IPS-18a (cell line): ENCODE results near the gene LRP1B.

ENCODE experiments used
- H3K27ac ChIP-seq: one replicate; pipeline ENCODE4 v1.5.1; 2013; ENCODE audit warnings: low read length
- H3K27me3 ChIP-seq: one replicate; pipeline ENCODE4 v1.6.1; 2013; ENCODE audit warnings: mild to moderate bottlenecking, low read length; ENCODE audit not compliant: control insufficient read depth, insufficient read depth
- H3K36me3 ChIP-seq: one replicate; pipeline ENCODE4 v1.6.1; 2013; ENCODE audit warnings: low read depth, low read length; ENCODE audit not compliant: control insufficient read depth
- H3K4me1 ChIP-seq: one replicate; pipeline ENCODE4 v1.6.1; 2013; ENCODE audit warnings: low read depth, low read length; ENCODE audit not compliant: control insufficient read depth
- H3K4me3 ChIP-seq: one replicate; pipeline ENCODE4 v1.5.1; 2013; ENCODE audit warnings: low read length
- H3K9ac ChIP-seq: one replicate; pipeline ENCODE4 v1.6.1; 2013; ENCODE audit warnings: mild to moderate bottlenecking, low read length, moderate library complexity
- H3K9me3 ChIP-seq: one replicate; pipeline ENCODE4 v1.6.1; 2013; ENCODE audit warnings: low read depth, low read length; ENCODE audit not compliant: control insufficient read depth

Gene LRP1B

DNA sequence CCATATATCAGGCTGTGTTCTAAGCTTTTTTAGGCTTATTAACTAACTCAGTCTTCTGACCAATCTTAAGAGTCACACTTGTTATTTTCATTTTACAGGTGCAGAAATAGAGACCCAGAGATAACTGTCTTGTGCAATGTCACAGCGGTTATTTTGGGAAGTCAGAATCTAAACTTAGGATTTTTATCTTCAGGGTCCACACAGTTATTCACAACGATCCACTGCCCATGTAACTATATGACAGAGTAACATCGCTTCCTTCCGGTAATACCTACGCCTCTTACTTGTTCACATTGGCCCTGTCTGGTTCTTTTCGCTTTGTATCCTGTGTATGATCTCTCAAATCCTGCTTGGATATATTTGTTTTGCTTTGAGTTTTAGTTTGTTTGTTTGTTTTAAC, 631.7 kb downstream of the LRP1B start:
- Histone ChIP-seq H3K27me3 (no peaks in the 10 kb centered on the region), H3K4me3 (no peak overlapping the region), H3K27ac (no peak overlapping the region), H3K4me1 (no peaks in the 10 kb centered on the region), H3K9ac (no peak overlapping the region), H3K9me3 (no peaks in the 10 kb centered on the region), H3K36me3 (no peaks in the 10 kb centered on the region)

GRCh38 chr2:141498561-141498960, 632.3 kb downstream of the LRP1B start:
- Histone ChIP-seq H3K27me3 (no peaks in the 10 kb centered on the region), H3K9ac (no peak overlapping the region), H3K4me1 (no peaks in the 10 kb centered on the region), H3K4me3 (no peak overlapping the region), H3K27ac (no peak overlapping the region), H3K9me3 (no peaks in the 10 kb centered on the region), H3K36me3 (no peaks in the 10 kb centered on the region)

- Histone ChIP-seq H3K4me1 (no peaks in the 10 kb centered on the region), H3K27ac (no peak overlapping the region), H3K4me3 (no peak overlapping the region), H3K36me3 (no peaks in the 10 kb centered on the region), H3K27me3 (no peaks in the 10 kb centered on the region), H3K9me3 (no peaks in the 10 kb centered on the region), H3K9ac (no peak overlapping the region)
These were observed 633.5 kb downstream of the LRP1B start for GRCh38 chr2:141497272-141497671.

DNA sequence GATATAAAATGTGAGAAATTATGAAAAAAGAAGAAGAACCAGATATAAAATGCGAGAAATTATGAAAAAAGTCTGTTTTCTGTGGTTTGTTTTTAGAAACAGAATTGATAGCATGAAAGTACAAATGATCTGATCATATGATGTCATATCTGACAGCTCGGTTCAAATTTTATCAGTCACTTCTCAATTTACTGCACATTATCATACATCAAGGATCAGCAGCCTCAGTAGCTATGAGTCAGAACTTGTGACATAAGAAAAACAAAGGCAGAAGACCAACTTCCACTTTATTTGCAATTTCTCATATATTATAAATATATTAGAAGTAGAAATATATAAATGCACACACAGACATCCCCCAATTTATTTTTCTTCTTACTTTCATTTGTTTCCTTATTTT, 634.0 kb downstream of the LRP1B start:
- no peak overlapping the region for H3K27ac ChIP-seq
- H3K36me3 ChIP-seq: no peaks in the 10 kb centered on the region

GRCh38 chr2:141493936-141494335, 636.9 kb downstream of the LRP1B start:
- no peaks in the 10 kb centered on the region for H3K36me3 ChIP-seq
- no peak overlapping the region for H3K27ac ChIP-seq
- H3K4me3 ChIP-seq: no peak overlapping the region
- no peaks in the 10 kb centered on the region for H3K9me3 ChIP-seq
- no peaks in the 10 kb centered on the region for H3K4me1 ChIP-seq
- H3K9ac ChIP-seq: no peak overlapping the region
- H3K27me3 ChIP-seq: no peaks in the 10 kb centered on the region

More for the DNA sequence above, 634.0 kb downstream of the LRP1B start:
- Histone ChIP-seq H3K9me3 (no peaks in the 10 kb centered on the region), H3K4me1 (no peaks in the 10 kb centered on the region), H3K27me3 (no peaks in the 10 kb centered on the region), H3K4me3 (no peak overlapping the region), H3K9ac (no peak overlapping the region)

DNA sequence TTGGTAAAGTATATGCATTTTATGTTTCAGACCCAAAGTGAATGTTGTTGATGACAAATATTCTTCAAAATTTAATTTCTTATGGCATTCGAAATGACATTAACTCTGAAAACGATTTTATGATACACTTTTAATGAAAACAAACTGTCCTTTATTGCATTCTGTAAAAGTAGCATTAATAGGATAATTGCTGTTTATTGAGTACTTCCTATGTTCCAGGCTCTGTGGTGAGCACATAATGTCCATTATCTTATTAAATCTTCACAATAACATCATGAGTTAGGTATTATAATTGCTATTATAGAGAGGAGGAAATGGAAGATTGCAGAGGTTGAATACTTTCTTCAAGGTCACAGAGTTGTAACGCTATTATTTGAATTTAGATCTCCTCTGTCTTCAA, 638.0 kb downstream of the LRP1B start:
- H3K27ac ChIP-seq: no peak overlapping the region
- no peak overlapping the region for H3K4me3 ChIP-seq
- H3K4me1 ChIP-seq: no peaks in the 10 kb centered on the region
- H3K9ac ChIP-seq: no peak overlapping the region
- H3K36me3 ChIP-seq: no peaks in the 10 kb centered on the region
- no peaks in the 10 kb centered on the region for H3K9me3 ChIP-seq
- no peaks in the 10 kb centered on the region for H3K27me3 ChIP-seq

- Histone ChIP-seq H3K36me3 (no peaks in the 10 kb centered on the region), H3K4me3 (no peak overlapping the region), H3K9ac (no peak overlapping the region), H3K27me3 (no peaks in the 10 kb centered on the region), H3K4me1 (no peaks in the 10 kb centered on the region), H3K9me3 (no peaks in the 10 kb centered on the region), H3K27ac (no peak overlapping the region)
These were observed 639.9 kb downstream of the LRP1B start for GRCh38 chr2:141490886-141491285.

DNA sequence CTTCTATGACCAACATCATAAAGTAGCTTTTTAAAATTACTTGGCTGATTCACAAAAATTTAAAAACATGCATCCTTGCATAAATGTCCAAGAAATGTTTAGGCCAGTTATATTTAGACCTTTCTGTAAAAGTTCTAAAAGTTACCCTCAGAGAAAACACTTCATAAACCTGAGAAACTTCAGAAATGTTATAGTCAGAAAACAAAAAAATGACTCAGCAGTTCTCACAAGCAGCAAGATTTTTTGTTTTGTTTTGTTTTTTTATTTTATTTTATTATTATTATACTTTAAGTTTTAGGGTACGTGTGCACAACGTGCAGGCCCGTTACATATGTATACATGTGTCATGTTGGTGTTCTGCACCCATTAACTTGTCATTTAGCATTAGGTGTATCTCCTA, 648.1 kb downstream of the LRP1B start:
- Histone ChIP-seq H3K27me3 (no peaks in the 10 kb centered on the region), H3K4me3 (no peak overlapping the region), H3K9ac (no peak overlapping the region), H3K9me3 (no peaks in the 10 kb centered on the region), H3K36me3 (no peaks in the 10 kb centered on the region), H3K4me1 (no peaks in the 10 kb centered on the region), H3K27ac (no peak overlapping the region)

DNA sequence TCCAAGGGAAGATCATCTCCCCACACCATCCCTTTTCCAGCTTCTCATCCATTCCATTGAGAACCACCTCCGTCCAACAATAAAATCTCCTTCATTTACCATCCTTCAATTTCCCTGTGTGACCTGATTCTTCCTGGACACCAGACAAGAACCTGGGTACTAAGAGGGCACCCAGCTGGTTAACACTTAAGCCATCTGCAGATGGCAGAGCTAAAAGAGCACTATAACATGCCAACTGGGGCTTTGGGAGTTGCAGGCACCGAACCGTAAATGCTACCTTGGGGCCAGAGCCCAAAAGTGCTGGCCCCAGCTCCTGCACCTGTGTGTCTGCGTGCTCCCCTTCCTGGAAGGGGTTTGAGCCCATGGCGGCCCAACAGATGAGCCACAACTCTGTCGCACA, 655.0 kb downstream of the LRP1B start:
- no peaks in the 10 kb centered on the region for H3K36me3 ChIP-seq
- H3K27me3 ChIP-seq: no peaks in the 10 kb centered on the region
- no peak overlapping the region for H3K27ac ChIP-seq
- no peak overlapping the region for H3K9ac ChIP-seq
- H3K4me3 ChIP-seq: no peak overlapping the region
- H3K9me3 ChIP-seq: no peaks in the 10 kb centered on the region
- no peaks in the 10 kb centered on the region for H3K4me1 ChIP-seq

GRCh38 chr2:141468761-141469160, 662.1 kb downstream of the LRP1B start:
- H3K9me3 ChIP-seq: no peaks in the 10 kb centered on the region
- H3K36me3 ChIP-seq: no peaks in the 10 kb centered on the region
- no peaks in the 10 kb centered on the region for H3K4me1 ChIP-seq
- no peak overlapping the region for H3K4me3 ChIP-seq
- no peak overlapping the region for H3K9ac ChIP-seq
- no peaks in the 10 kb centered on the region for H3K27me3 ChIP-seq
- no peak overlapping the region for H3K27ac ChIP-seq

DNA sequence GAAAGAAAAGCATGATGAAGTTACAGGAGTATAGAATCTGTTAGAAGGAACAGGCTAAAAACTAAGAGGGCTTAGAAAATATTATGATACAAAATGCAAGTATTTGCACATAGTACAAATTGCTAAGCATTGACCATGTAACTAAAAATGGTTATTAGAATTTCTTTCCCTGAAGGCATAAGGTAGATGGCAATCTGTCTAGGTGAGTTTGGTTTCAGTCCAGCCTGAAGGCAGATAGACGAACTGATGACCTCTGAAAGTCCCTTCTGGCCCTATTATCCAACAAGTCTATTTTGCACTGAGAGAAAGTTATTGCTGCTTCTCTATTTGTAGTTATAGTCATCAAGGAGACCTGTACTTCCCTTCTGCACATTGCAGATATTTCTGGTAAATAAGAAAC, 663.5 kb downstream of the LRP1B start:
- Histone ChIP-seq H3K4me1 (no peaks in the 10 kb centered on the region), H3K4me3 (no peak overlapping the region), H3K9me3 (no peaks in the 10 kb centered on the region), H3K9ac (no peak overlapping the region), H3K36me3 (no peaks in the 10 kb centered on the region), H3K27ac (no peak overlapping the region), H3K27me3 (no peaks in the 10 kb centered on the region)

- no peak overlapping the region for H3K4me3 ChIP-seq
- no peaks in the 10 kb centered on the region for H3K4me1 ChIP-seq
- H3K9ac ChIP-seq: no peak overlapping the region
These were observed 665.8 kb downstream of the LRP1B start for GRCh38 chr2:141464995-141465394.

More at GRCh38 chr2:141464995-141465394, 665.8 kb downstream of the LRP1B start:
- no peaks in the 10 kb centered on the region for H3K9me3 ChIP-seq
- H3K36me3 ChIP-seq: no peaks in the 10 kb centered on the region
- H3K27ac ChIP-seq: no peak overlapping the region
- no peaks in the 10 kb centered on the region for H3K27me3 ChIP-seq
